Skin epidermis (tissue), 12 donors: ENCODE results near the gene PIK3C2G.

Experiments used
- H3K27ac ChIP-seq, 21 experiments: fragments of 200-600 bp; sonication (generic) in 11 of 21; one replicate each; pipeline ENCODE4 v1.5.0; 2020; ENCODE audit warnings: mild to moderate bottlenecking in 3 of 21, inconsistent platforms in 2 of 21, moderate library complexity in 2 of 21
- H3K4me3 ChIP-seq, 7 experiments: fragments of 200-600 bp; sonication (generic) in 2 of 7; one replicate each; pipeline ENCODE4 v1.5.0; 2020; ENCODE audit warnings: inconsistent platforms in 2 of 7, mild to moderate bottlenecking in 2 of 7, moderate library complexity in 1 of 7

The PIK3C2G gene

GRCh38 chr12:18267427-18268099 lies 6.2 kb downstream of the PIK3C2G start:
- Histone ChIP-seq H3K27ac (peak overlapping the region in 8 of 21 experiments; percentile 33 to 79 (median 58)), H3K4me3 (peak overlapping the region in 1 of 7 experiments; percentile 5)

DNA sequence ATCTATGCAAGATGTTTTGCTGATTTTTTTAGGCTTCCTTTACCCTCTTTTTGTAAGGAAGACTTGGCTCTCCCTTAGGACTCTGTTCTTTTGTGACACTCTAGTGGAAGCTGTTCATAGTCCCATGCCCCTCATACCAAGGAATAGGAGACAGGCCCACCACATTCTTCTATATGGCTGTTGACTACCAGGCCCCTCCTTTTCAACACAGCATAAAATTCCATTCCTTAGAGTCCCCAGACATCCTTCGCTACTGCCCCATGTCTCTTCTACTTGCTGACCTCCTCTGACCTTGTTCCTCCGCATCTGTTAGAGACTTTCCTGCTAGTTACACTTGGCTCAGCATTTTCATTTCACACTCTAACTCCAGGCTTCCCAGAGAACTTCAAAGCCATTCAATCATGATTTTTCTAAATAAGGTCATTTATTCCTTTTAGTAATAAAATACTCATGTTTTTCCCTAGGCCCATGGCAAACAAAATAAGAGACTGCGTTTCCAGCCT lies 9.7 kb downstream of the PIK3C2G start:
- Histone ChIP-seq H3K4me3 (no peak overlapping the region), H3K27ac (peak overlapping the region in 2 of 21 experiments; percentile 7 to 37)

- H3K27ac ChIP-seq, result no peak overlapping the region
- H3K4me3 ChIP-seq, result no peak overlapping the region
Observed at GRCh38 chr12:18275981-18276380, 14.7 kb downstream of the PIK3C2G start.

DNA sequence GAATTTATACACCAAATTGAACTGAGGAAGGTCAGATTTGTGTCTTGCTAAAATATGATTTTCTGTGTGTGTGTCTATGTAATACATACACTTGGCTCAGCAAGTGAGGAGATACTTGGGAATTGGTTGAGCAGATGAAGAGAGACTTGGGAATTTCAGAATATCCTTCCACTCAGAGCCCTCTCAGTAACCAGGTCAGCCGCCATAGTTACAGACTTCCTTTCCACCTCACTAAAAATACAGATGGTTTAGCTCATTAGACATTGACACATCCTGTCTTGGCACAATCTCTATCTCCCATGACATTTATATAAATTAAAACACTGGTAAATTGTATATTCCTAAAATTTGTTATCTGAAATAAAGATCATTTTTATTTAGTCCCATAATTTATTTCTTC lies 15.9 kb downstream of the PIK3C2G start:
- no peak overlapping the region for H3K4me3 ChIP-seq
- H3K27ac ChIP-seq, result no peak overlapping the region

DNA sequence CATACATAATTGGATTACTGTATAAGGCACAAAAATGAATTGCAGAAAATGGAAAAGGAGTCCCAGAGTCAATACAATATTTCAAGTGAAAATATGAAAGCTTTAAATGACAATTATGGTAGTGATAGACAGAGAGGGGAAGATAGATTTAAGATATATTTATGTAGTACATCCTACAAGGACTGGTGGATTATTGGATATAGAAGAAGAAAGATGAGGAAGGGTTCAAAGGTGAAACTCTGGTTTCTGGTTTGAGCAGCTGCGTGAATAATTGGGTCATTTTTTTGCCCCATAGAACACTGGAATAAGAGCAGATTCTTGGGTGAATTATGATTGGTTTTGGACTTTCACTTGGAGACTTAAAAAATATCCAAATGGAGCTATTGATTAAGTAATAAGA lies 19.4 kb downstream of the PIK3C2G start:
- Histone ChIP-seq H3K4me3 (no peak overlapping the region), H3K27ac (no peak overlapping the region)

GRCh38 chr12:18281941-18282340 lies 20.6 kb downstream of the PIK3C2G start:
- H3K27ac ChIP-seq, result no peak overlapping the region
- no peak overlapping the region for H3K4me3 ChIP-seq

- Histone ChIP-seq H3K27ac (peak overlapping the region in 3 of 21 experiments; percentile 3 to 30 (median 18)), H3K4me3 (no peak overlapping the region)
Observed at GRCh38 chr12:18283831-18284230, 22.5 kb downstream of the PIK3C2G start.

DNA sequence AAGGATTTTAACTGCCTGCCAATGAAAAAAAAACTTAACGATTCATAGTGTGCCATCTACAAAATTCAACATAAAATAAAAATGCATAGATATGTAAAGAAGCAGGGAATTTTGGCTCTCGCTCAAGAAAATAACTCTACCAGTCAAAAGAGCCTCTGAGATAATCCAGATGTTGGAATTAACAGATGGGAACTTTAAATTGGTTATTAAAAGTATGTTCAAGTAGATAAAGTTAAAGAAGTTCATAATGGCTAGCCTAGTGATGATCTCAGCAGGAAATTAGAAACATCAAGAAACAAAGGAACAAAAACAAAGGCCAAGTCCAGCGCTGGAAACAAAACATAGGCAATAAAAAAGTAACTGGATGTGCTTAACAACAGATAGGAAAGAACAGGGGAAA lies 23.1 kb downstream of the PIK3C2G start:
- H3K4me3 ChIP-seq, result no peak overlapping the region
- peak overlapping the region in 3 of 21 experiments; percentile 3 to 30 (median 18) for H3K27ac ChIP-seq

DNA sequence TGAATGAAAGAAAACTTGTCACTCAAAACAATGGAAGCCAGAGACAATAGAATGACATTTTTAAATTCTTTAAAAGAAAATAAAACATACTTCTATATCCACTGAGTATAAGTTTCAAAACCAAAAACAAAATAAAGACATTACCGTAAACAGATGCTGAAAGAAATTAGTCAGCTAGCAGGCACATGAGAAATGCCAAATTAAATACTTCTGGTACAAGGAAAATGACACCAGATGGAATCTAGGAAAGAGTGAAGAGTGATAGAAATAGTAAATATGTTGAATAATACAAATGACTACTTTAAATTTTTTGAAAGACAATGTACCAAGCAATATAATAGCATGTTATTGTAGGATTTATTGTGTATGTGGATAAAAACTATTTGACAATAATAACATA lies 23.8 kb downstream of the PIK3C2G start:
- Histone ChIP-seq H3K27ac (peak overlapping the region in 1 of 21 experiments; percentile 32), H3K4me3 (no peak overlapping the region)

GRCh38 chr12:18290386-18290785 lies 29.1 kb downstream of the PIK3C2G start:
- H3K4me3 ChIP-seq, result no peak overlapping the region
- H3K27ac ChIP-seq, result no peak overlapping the region

- Histone ChIP-seq H3K27ac (no peak overlapping the region), H3K4me3 (no peak overlapping the region)
Observed at GRCh38 chr12:18294889-18295288, 33.6 kb downstream of the PIK3C2G start.

DNA sequence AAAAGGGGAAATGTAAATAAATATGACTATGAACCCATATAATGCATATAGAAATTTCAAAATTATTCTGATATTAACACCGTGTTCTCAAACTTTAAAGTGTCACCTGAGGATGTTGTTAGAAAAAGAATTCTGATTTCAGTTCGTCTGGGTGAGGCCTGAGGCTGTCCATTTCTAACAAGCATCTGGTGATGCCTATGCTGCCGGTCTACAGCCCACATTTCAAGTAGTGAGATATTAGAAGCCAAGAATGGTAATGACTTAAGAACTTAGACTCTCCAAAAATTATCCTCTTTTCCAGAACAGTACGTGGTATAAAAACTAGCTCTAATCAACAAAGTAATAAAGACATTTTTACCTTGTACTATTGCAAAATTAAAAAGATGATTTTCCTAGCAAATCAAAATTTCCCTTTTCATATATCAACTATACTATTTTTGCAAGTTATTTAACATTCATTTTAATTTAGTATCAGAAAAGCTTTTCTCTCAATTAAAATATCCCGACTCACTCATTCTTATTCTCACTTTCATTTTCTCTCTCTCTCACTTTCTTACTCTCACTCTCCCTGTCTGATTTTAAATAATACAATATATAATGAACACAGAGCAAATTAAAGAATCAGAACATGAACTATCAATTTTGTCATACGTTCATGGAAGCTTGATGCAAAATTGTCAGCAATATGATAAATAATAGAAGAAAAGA lies 35.0 kb downstream of the PIK3C2G start:
- H3K27ac ChIP-seq, result peak overlapping the region in 13 of 21 experiments; percentile 9 to 71 (median 29)
- H3K4me3 ChIP-seq, result peak overlapping the region in 4 of 7 experiments; percentile 5 to 21 (median 8)

DNA sequence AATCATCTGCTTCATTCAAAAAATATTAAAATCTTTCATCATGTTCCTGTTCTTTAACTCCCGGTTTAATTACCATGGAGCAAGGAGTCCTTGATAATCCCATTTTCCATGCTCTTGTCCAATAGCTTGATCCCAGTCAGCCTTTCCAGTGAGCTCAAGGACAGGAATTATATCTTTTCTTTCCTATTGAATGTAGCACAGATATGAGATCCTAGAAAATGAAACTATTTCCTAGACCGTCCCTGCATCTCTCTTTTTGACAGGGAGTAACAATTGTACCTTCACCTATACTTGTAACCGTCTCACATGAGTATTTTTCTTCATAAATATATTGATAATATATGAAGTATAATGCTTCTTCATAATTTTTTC lies 35.6 kb downstream of the PIK3C2G start:
- Histone ChIP-seq H3K4me3 (peak overlapping the region in 4 of 7 experiments; percentile 5 to 21 (median 8)), H3K27ac (peak overlapping the region in 13 of 21 experiments; percentile 9 to 71 (median 29))

DNA sequence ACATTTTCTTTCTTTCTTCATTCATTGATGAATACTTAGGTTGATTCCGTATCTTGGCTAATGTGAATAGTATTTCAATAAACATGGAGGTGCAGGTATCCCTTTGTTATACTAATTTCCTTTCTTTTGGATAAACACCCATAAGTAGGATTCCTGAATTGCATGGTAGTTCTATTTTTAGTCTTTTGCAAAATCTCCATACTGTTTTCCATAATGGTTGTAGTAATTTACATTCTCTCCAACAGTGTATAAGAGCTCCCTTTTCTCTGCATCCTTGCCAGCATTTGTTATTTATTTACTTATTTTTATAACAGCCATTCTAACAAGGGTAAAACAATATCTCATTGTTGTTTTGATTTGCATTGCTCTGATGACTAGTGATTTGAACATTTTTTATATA lies 36.6 kb downstream of the PIK3C2G start:
- Histone ChIP-seq H3K4me3 (no peak overlapping the region), H3K27ac (no peak overlapping the region)

DNA sequence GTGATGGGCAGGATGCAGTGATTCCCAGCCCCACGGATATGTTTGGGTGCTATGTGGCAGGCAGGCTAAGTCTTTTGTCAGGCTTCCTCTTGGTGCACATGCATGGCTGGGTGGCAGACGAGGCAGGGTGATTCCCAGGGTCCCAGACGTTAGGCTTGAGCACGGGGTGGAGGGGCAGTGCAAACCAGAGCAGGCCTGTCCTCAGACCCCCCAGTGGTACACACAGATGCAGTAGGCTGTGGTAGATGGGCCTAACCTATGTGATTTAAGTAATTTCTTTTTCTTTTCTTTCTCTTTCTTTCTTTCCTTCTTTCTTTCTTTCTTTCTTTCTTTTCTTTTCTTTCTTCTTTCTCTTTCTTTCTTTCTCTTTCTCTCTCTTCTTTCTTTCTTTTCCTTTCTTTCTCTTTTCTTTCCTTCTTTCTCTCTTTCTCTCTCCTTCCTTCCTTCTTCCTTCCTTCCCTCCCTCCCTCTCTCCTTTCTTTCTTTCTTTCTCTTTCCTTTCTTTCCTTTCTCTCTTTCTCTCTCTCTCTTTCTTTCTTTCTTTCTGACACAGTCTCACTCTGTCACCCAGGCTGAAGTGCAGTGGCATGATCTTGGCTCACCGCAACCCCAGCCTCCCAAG lies 41.6 kb downstream of the PIK3C2G start:
- H3K27ac ChIP-seq, result no peak overlapping the region
- H3K4me3 ChIP-seq, result no peak overlapping the region

GRCh38 chr12:18304609-18305008 lies 43.3 kb downstream of the PIK3C2G start:
- Histone ChIP-seq H3K27ac (no peak overlapping the region), H3K4me3 (no peak overlapping the region)

GRCh38 chr12:18306311-18306710 lies 45.0 kb downstream of the PIK3C2G start:
- no peak overlapping the region for H3K4me3 ChIP-seq
- H3K27ac ChIP-seq, result no peak overlapping the region

GRCh38 chr12:18313306-18313705 lies 52.0 kb downstream of the PIK3C2G start:
- Histone ChIP-seq H3K4me3 (no peak overlapping the region), H3K27ac (no peak overlapping the region)

- H3K27ac ChIP-seq, result no peak overlapping the region
- no peak overlapping the region for H3K4me3 ChIP-seq
Observed at GRCh38 chr12:18320036-18320617, 58.8 kb downstream of the PIK3C2G start.

- no peak overlapping the region for H3K27ac ChIP-seq
- H3K4me3 ChIP-seq, result no peak overlapping the region
Observed at GRCh38 chr12:18320976-18321375, 59.7 kb downstream of the PIK3C2G start.
